GM21381 (cell line): ENCODE results near the gene BBS12.
A peak's percentile ranks its signal among the peaks of the same experiment; 100 is the strongest.

Experiments
- ATAC-seq: cut with Tn5 transposase; IDR thresholded peaks from one replicate; pipeline ENCODE4 v1.9.1; 2021; ENCODE audit warnings: mild to moderate bottlenecking, moderate library complexity; ENCODE audit not compliant: unreplicated experiment

Gene BBS12

GRCh38 chr4:122712782-122713181 lies 19.7 kb upstream of the BBS12 start:
- no peak for ATAC-seq

- no peak for ATAC-seq
Observed at GRCh38 chr4:122715221-122715620, 17.3 kb upstream of the BBS12 start.

- peak; percentile 90 for ATAC-seq
Observed at GRCh38 chr4:122716825-122717448, 15.6 kb upstream of the BBS12 start.

- no peak for ATAC-seq
Observed at GRCh38 chr4:122718281-122718680, 14.2 kb upstream of the BBS12 start.

GRCh38 chr4:122722256-122722655 lies 10.2 kb upstream of the BBS12 start:
- no peak for ATAC-seq

- ATAC-seq: no peak
Observed at GRCh38 chr4:122728856-122729255, 3.6 kb upstream of the BBS12 start.

- ATAC-seq: no peak
Observed at GRCh38 chr4:122731676-122732075, 828 bp upstream of the BBS12 start.

- no peak for ATAC-seq
Observed at GRCh38 chr4:122733787-122734120, 1.2 kb downstream of the BBS12 start.

GRCh38 chr4:122739174-122739573 lies 6.7 kb downstream of the BBS12 start:
- no peak for ATAC-seq

- ATAC-seq: no peak
Observed at GRCh38 chr4:122742933-122743829, 10.7 kb downstream of the BBS12 start.

GRCh38 chr4:122744229-122744628 lies 11.7 kb downstream of the BBS12 start:
- no peak for ATAC-seq

GRCh38 chr4:122746485-122746965 lies 14.0 kb downstream of the BBS12 start:
- ATAC-seq: no peak

- no peak for ATAC-seq
Observed at GRCh38 chr4:122747068-122747467, 14.6 kb downstream of the BBS12 start.

- no peak for ATAC-seq
Observed at GRCh38 chr4:122747883-122748282, 15.4 kb downstream of the BBS12 start.

- no peak for ATAC-seq
Observed at GRCh38 chr4:122749704-122750454, 17.4 kb downstream of the BBS12 start.

GRCh38 chr4:122755675-122756074 lies 23.2 kb downstream of the BBS12 start:
- no peak for ATAC-seq

- no peak for ATAC-seq
Observed at GRCh38 chr4:122758033-122758432, 25.5 kb downstream of the BBS12 start.

GRCh38 chr4:122759639-122760310 lies 27.3 kb downstream of the BBS12 start:
- no peak for ATAC-seq

GRCh38 chr4:122762520-122762919 lies 30.0 kb downstream of the BBS12 start:
- peak; percentile 50 for ATAC-seq

- no peak for ATAC-seq
Observed at GRCh38 chr4:122762966-122763716, 30.6 kb downstream of the BBS12 start.
